GM18511 (cell line): Measurements from ENCODE around the gene IGHMBP2.

ENCODE experiments used
- ATAC-seq: cut with Tn5 transposase; IDR thresholded peaks from one replicate; pipeline ENCODE4 v1.9.1; 2021; ENCODE audit warnings: mild to moderate bottlenecking, moderate library complexity; ENCODE audit not compliant: unreplicated experiment

Gene IGHMBP2

DNA sequence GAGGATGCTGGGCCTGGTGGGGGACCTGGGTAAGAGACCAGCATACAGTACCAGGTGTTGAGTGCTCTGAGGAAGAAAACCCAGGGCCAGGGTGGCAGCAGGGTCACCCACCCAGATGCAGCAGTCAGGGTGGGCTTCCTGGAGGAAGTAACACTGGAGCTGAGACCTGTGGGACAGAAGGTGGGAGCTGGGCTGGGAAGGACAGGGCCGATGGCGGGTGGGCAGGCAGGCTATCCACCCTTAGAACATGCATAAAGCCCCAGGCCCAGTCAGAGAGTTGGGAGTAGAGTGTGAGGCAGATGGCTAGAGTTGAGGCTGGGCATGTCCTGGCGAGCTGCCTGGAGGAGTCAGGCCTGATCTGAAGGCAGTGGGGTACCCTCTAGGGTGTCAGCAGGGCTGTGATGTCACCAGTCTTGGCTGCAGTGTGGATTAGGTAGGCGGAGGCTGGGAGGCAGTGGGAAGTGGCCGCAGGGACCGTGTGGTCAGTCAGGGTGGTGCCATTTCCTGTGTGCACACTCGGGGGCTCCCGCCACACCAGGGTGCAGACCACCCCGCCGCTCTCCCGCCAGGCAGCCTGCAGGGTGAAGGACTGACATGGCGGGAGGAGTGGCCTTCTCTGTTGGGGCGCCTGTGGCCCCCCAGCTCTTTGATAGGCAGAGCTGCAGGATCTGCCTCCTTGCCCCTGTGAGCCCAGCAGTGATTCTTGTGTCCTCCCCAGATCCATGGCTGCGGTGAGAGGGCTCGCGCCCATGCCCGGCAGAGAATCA is 35.3 kb downstream of the IGHMBP2 start:
- ATAC-seq, result no peak

DNA sequence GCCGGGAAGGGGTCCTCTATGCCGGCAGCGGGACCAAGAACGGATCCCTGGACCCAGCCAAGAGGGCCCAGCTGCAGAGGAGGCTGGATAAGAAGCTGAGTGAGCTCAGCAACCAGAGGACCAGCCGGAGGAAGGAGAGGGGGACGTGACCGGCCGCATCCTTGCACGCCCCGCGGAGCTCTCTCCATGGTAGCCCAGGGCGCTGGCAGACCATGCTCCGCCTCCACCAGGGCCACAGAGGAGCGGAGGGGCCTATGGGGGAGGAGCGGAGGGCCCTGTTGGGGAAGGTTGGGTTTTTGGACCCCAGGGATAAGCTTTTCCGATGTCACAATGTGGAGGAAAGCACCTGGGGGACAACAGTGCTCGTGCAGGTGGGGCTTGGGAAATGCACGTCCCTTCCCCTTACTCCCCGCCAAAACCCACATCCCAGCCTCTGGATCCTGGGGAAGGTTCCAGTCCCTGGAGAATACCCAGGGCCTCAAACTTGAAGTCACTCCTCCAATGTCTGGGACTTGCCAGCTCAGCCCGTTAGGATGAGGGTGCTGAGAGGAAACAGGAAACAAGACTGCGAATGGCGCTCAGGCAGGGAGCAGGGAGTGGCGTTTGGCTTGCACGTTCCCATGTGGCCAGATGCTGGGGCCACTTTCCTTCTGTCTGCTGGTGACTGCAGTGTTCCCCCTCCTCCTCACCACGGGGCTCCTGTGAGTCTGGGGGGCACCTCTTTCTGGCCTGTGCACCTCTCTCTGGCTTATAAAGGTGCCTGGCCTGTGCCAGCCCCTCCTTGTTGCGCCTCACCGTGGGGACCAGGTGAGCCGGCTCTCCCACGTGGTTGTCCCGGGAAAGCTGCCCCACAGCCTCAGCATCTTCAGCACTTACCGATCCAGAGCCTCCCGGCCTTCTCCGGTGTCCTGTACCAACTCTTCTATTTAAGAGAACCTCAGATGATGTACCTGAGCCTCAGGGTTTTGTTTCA is 36.2 kb downstream of the IGHMBP2 start:
- no peak for ATAC-seq

- no peak for ATAC-seq
These were observed 37.1 kb downstream of the IGHMBP2 start for GRCh38 chr11:68940651-68941323.

DNA sequence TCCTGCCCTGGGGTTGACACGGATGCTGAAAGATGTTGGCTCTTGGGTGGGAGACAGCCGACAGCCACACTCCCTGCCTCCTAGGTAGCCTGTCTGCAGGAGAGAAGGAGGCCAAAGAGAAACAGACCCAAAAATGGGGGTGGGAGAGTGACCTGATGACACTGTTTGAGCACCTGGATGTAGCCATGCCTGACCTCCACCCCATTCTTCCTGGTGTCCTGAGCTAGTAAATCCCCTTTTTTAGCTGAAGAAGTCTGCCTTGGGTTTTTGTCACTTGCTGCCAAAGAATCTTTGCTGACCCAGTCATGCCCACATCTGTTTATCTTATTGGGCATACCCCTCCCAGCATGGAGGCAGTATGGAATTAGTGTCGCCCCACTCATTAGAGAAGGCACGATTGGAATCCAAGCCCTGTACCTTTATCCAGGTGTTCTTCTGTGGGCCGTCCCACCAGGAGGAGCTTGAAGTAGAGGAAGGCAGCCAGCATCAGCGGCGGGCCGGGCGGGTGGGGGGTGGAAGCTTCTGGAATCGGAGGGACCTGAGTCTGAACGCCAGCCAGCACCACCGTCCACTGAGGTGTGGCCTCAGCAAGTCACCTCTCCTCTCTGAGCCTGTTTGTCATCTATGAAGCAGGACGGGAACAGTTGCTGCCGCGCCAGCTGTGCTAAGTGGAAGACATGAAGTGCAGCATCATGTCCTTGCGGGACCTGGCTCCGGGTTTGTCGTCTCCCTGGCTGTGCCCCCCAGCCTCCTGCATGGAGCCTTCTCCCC is 37.8 kb downstream of the IGHMBP2 start:
- no peak for ATAC-seq

GRCh38 chr11:68942095-68942620 is 38.5 kb downstream of the IGHMBP2 start:
- no peak for ATAC-seq

DNA sequence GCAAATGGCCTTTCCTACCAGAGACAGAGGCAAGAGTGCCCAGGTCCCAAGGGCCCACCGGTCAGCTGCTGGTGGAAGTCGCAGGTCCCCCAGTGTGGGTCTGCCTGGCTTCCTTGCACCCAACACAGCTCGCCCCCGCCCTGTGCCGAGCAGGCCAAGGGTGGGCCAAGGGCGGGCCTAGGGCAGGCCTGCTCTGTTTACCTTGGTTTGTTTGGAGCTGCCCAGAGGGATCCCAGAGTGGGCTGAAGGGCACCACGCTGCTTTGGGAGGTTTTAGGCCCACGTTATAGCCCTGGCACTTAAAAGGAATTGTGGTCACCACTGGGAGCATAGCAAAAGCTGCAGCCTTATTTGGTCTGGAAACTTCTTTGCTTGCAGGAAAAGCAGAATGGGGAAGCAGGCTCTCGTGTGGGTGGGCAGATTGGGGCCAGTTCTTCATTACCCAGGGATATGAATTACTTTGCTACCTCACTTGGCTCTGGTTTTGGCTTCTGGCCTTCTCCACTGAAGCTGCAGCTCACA is 39.1 kb downstream of the IGHMBP2 start:
- no peak for ATAC-seq

DNA sequence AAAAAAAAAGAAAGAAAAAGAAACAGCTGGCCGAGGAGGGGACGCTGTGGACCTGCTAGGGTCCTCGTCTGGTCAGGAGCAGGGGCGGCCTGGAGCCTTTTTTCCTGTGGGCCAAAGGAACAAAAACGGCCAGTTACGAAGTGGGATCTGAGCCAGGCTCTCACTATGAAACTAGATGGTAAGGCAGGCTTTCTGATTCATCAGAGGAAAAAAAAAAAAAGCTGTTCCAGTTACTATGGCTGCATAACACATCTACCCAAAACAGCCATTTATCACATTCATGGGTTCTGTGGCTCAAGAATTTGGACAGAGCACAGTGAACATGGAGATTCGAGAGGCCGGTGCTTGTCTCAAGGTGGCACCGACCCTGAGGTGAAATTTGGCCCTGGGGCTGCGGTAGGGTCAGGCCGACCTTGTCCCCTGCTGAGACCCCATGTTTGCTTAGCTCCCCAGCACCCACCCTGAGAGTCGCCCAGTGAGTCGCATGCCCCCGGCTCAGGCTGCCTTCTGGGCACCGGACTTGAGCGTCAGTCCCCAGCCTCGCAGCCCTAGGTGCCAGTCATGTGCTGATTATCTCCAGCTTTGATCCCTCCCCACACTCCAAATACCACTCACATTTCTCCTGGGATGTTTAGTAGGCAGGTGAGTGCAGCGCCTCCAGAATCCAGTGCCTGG is 42.9 kb downstream of the IGHMBP2 start:
- ATAC-seq, result no peak

GRCh38 chr11:68947151-68947550 is 43.5 kb downstream of the IGHMBP2 start:
- no peak for ATAC-seq

GRCh38 chr11:68948496-68948895 is 44.8 kb downstream of the IGHMBP2 start:
- ATAC-seq, result no peak

DNA sequence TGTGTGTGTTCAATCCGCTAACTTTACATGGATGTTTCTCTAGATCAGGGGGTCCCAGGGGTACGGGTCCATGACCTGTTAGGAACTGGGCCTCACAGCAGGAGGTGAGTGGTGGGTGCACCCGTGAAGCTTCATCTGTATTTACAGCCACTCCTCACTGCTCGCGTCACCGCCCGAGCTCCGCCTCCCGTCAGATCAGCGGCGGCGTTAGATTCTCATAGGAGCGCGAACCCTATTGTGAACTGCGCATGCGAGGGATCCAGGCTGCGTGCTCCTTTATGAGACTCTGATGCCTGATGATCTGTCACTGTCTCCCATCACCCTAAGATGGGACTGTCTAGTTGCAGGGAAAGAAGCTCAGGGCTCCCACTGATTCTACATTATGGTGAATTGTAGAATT is 45.2 kb downstream of the IGHMBP2 start:
- ATAC-seq, result no peak

DNA sequence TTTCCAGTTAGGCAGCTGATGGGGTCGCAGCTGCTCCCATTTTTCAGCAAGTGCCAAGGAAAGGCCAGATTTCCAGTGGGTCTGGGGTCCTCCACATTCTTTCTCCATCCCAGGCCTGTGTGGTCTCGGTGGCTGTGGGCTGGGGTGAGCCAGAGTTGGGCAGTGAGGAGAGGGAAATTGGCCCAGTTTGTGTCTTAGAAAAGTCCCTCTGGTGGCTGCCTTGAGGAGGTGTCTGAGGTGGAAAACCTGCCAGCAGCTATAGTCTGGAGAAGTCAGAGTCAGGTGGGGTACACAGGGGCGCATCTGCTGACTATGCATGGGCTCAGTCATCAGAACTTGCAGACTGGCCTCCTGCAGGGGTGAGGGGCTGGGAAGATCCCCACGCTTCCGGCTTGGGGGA is 46.6 kb downstream of the IGHMBP2 start:
- ATAC-seq, result no peak

DNA sequence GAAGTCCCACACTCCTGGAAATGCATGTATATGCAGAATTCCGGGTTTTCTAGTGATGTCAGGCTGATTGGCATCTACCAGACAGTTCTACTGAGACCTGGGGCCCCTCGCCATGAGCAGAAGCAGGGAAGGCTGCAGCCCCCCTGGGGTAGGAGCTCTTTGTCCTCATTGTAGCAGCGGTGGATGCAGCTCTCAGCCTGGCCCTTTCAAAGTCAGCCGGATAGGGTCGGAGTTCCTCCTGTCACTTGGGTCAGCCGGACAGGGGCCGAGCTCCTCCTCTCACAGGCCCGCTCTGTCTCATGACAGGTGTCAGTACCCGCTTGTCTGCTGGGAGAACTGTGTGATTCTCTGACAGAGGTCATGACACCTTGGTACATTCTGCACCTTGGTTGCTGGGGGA is 47.1 kb downstream of the IGHMBP2 start:
- no peak for ATAC-seq

DNA sequence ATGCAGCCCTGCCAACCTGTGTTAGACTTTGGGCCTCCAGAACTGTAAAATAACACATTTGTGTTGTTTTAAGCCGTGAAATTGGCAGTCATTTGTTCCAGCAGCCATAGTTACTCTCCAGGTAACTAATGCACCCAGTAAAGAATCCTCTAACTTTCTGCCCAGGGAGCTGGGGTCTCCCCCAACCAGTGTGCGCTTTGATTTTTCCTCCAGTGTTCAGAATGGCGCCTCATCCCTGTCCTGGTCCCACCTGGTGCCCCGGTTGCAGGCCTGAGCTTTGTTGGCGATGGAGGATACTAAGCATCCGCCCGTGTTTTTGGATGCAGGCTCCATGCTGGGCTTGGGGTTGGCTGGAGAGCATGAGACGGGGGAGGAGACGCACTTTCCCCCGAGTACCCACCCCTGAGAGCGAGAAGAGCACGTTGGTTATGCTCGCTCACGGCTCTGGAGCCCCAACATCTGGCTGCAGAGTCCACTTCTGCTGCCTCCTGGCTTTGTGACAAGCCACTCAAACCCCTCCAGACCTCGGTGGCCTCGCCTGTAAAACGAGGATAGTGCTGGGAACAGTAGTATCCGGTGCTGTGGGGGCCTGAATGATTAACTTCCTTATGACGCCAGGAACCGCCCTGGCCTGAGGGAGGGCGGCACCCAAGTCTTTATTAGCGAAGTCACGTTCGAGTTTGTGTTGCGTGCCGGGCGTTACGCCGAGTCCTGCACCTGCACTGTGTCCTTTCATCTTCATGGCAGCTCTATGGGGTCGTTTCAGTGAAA is 51.3 kb downstream of the IGHMBP2 start:
- ATAC-seq, result no peak

DNA sequence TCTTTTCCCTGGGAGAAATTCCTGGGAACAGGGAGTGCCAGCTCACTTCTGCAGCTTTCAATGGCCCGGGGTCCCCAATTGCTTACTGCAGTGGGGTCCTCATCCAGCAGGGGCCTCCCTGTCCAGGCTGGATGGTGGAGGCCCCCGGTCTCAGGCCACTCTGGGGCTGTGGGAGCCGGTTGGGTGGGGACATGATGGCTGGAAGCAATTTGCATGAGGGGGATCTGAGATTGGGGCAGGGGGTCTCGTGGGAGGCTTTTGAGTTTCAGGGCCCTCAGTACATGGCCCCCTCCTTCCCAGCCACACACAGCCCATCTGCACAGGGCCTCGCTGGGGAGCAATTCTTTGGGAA is 51.9 kb downstream of the IGHMBP2 start:
- ATAC-seq, result no peak

GRCh38 chr11:68956142-68956541 is 52.5 kb downstream of the IGHMBP2 start:
- ATAC-seq, result no peak

DNA sequence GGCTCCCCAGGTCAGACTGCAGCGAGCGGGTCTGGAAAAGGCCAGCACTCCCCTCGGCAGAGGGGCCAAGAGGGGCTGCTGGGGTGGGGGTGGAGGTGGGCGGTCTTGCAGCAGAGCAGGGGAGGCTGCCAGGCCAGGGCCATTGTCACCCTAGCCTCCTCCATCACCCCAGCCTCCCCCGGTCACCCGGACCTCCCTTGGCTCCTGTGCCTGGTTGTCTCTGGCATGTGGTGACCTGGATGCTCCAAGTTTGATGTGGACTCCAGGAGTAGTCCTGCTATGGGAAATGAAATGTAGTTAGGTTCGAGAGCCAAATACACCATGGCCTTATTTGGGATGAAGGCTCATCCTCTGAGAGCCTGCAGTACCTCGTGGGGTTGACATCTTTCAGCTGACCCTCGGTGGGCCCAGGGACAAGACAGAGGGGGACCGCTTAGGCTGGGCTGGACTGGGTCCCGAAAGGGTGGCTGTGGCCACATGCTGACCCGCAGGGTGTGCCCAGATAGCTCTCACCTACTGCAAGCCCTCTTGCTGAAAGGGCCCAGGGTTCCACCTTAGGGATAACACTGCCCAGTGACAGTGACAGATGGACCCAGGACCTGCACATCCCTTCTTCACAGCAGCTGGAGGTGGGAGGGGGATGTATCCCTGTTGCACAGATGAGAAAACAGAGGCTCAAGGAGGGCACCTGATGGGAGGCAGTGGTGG is 53.0 kb downstream of the IGHMBP2 start:
- ATAC-seq, result no peak

- ATAC-seq, result no peak
These were observed 54.5 kb downstream of the IGHMBP2 start for GRCh38 chr11:68958211-68958610.
